Upper lobe of left lung (tissue), 4 donors: ENCODE data around the gene NSMCE1.

Experiments used
- POLR2A ChIP-seq, 4 donors: fragments of 450-650 bp; IDR thresholded peaks; one replicate each; pipeline ENCODE4 v1.5.1; 2016 to 2017; ENCODE audit warnings: antibody characterized with exemption in 4 of 4, mild to moderate bottlenecking in 2 of 4
- TF ChIP-seq, protein P1 (sequence below), 6 experiments: fragments of 450-650 bp in 4 of 6; fragments of 200-600 bp in 2 of 6; sonication (generic) in 2 of 6; IDR thresholded peaks; one replicate each; pipeline ENCODE4 v1.5.1; 2016 to 2019; ENCODE audit warnings: antibody characterized with exemption in 6 of 6

DNA sequence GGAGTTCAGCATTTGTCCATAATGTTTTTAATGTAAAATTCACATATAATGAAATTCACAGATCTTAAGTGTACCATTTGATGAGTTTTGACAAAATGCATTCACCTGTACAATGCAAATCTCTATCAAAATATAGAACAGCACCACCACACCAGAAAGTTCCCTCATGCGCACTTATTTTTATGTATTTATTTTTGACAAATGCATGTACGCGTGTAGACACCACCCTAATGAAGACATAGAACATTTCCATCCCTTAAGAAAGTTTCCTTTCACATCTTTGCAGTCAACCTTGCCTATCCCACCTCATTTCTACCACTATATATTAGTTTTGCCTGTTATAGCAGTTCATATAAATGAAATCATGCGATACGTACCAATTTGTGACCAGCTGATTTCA lies 29.6 kb upstream of the NSMCE1 start:
- TF ChIP-seq, protein P1, sequence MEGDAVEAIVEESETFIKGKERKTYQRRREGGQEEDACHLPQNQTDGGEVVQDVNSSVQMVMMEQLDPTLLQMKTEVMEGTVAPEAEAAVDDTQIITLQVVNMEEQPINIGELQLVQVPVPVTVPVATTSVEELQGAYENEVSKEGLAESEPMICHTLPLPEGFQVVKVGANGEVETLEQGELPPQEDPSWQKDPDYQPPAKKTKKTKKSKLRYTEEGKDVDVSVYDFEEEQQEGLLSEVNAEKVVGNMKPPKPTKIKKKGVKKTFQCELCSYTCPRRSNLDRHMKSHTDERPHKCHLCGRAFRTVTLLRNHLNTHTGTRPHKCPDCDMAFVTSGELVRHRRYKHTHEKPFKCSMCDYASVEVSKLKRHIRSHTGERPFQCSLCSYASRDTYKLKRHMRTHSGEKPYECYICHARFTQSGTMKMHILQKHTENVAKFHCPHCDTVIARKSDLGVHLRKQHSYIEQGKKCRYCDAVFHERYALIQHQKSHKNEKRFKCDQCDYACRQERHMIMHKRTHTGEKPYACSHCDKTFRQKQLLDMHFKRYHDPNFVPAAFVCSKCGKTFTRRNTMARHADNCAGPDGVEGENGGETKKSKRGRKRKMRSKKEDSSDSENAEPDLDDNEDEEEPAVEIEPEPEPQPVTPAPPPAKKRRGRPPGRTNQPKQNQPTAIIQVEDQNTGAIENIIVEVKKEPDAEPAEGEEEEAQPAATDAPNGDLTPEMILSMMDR (IDR thresholded peaks at IDR 0.05) = no peak
- no peak for TF ChIP-seq POLR2A (IDR thresholded peaks at IDR 0.05)
